Vagina (tissue), 2 donors: ENCODE measurements around the gene CD52. TPM values are rescaled to one million over a fixed set of nuclear protein-coding genes. Genes with fewer than 3 reads are reported as not detected.

Experiments used
- DNase-seq, 2 donors: peaks; one replicate each; pipeline ENCODE4 v3.0.0-alpha.2; 2017; ENCODE audit errors: extremely low spot score in 2 of 2
- H3K27ac ChIP-seq: fragments of 200-600 bp; sonication (generic); one replicate; pipeline ENCODE4 v1.5.1; 2019
- H3K27me3 ChIP-seq: fragments of 200-600 bp; sonication (generic); one replicate; pipeline ENCODE4 v1.5.1; 2019
- H3K36me3 ChIP-seq, 2 donors: fragments of 200-600 bp; sonication (generic); one replicate each; pipeline ENCODE4 v1.5.1; 2017 to 2019
- H3K4me1 ChIP-seq: fragments of 200-600 bp; sonication (generic); one replicate; pipeline ENCODE4 v1.5.1; 2019
- H3K4me3 ChIP-seq, 2 donors: fragments of 200-600 bp; sonication (generic); 1 replicate in 1 of 2; 2 replicates in 1 of 2; pipeline ENCODE4 v1.5.1; 2016 to 2019
- H3K9me3 ChIP-seq: fragments of 200-600 bp; sonication (generic); one replicate; pipeline ENCODE4 v1.5.1; 2019
- POLR2A ChIP-seq, 2 donors: fragments of 450-650 bp; IDR thresholded peaks; one replicate each; pipeline ENCODE4 v1.6.1; 2017; ENCODE audit warnings: antibody characterized with exemption in 2 of 2, mild to moderate bottlenecking in 2 of 2, moderate library complexity in 2 of 2
- POLR2AphosphoS5 ChIP-seq, 2 donors: sonication (generic); formaldehyde crosslinking; IDR thresholded peaks; one replicate each; pipeline ENCODE4 v1.9.0; 2017; ENCODE audit warnings: antibody characterized with exemption in 2 of 2, mild to moderate bottlenecking in 2 of 2, low read depth in 1 of 2; ENCODE audit not compliant: insufficient read depth in 1 of 2
- intact Hi-C: fragments of 100-400 bp; cut with DNase I; formaldehyde crosslinking; loops from one replicate; pipeline ENCODE4 v1.15.1; 2023
- total RNA-seq: library from RNA; depleted of rRNA; stranded (reverse); fragments of >200 nt; gene quantifications from one replicate; pipeline ENCODE4 v1.2.3, GENCODE V29; 2016
- TF ChIP-seq, protein P1 (sequence below), 3 experiments: fragments of 450-650 bp in 2 of 3; fragments of 200-600 bp in 1 of 3; sonication (generic) in 1 of 3; IDR thresholded peaks; one replicate each; pipeline ENCODE4 v1.5.1; 2017 to 2019; ENCODE audit warnings: antibody characterized with exemption in 3 of 3, mild to moderate bottlenecking in 2 of 3, moderate library complexity in 2 of 3

CD52 gene
- total RNA-seq, 1 donor from 2014 or later = 8.1 TPM

GRCh38 chr1:26356106-26356505 is 38.3 kb downstream of the CD52 start:
- TF ChIP-seq, protein P1, sequence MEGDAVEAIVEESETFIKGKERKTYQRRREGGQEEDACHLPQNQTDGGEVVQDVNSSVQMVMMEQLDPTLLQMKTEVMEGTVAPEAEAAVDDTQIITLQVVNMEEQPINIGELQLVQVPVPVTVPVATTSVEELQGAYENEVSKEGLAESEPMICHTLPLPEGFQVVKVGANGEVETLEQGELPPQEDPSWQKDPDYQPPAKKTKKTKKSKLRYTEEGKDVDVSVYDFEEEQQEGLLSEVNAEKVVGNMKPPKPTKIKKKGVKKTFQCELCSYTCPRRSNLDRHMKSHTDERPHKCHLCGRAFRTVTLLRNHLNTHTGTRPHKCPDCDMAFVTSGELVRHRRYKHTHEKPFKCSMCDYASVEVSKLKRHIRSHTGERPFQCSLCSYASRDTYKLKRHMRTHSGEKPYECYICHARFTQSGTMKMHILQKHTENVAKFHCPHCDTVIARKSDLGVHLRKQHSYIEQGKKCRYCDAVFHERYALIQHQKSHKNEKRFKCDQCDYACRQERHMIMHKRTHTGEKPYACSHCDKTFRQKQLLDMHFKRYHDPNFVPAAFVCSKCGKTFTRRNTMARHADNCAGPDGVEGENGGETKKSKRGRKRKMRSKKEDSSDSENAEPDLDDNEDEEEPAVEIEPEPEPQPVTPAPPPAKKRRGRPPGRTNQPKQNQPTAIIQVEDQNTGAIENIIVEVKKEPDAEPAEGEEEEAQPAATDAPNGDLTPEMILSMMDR (IDR thresholded peaks at IDR 0.05) = no peak
- no peak for TF ChIP-seq POLR2A (IDR thresholded peaks at IDR 0.05)
- TF ChIP-seq POLR2AphosphoS5 (IDR thresholded peaks at IDR 0.05; ENCODE audit: insufficient read depth in 1 of 2, low read depth in 1 of 2) = no peak
- Histone ChIP-seq H3K36me3 (no peaks in the 10 kb centered on the region), H3K4me1 (peaks cover 30% of the 10 kb centered on the region), H3K9me3 (no peaks in the 10 kb centered on the region), H3K4me3 (no peak overlapping the region), H3K27me3 (peaks cover 6% of the 10 kb centered on the region), H3K27ac (peak overlapping the region; percentile 5)
- DNase-seq = no peak
- intact Hi-C loops = no loop called here

DNA sequence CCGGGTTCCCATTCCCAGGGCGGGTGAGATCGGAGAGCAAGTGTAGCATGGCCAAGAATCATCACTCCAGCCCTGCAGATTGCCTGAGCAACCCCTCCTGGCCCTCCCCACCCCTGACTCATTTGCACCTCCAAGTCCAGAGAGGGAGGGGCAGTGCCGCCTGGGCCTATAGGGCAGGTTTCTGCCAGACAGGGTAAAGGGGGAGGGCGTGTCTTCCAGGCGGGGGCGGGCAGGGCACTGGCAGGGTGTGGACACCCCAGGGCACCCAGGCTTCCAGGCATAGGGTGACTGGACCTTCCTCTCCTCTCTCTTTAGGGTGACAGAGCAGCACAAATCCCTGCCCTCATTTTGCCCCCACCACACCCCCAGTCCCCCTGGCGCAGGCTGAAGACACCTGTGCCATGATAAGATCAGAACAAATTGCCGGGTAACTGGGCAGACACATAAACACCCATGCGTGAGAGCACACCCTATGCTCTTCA is 39.4 kb downstream of the CD52 start:
- peaks cover 24% of the 10 kb centered on the region for H3K4me1 ChIP-seq
- intact Hi-C loops = no loop called here
- TF ChIP-seq POLR2AphosphoS5 (IDR thresholded peaks at IDR 0.05; ENCODE audit: insufficient read depth in 1 of 2, low read depth in 1 of 2) (peak in 1 of 2 donors; percentile 28), POLR2A (IDR thresholded peaks at IDR 0.05) (no peak)
- TF ChIP-seq, protein P1 (IDR thresholded peaks at IDR 0.05) = no peak
- H3K27ac ChIP-seq = peak overlapping the region; percentile 5
- H3K27me3 ChIP-seq = peaks cover 6% of the 10 kb centered on the region
- no peaks in the 10 kb centered on the region for H3K9me3 ChIP-seq
- H3K4me3 ChIP-seq = no peak overlapping the region
- DNase-seq = no peak
- H3K36me3 ChIP-seq = no peaks in the 10 kb centered on the region

DNA sequence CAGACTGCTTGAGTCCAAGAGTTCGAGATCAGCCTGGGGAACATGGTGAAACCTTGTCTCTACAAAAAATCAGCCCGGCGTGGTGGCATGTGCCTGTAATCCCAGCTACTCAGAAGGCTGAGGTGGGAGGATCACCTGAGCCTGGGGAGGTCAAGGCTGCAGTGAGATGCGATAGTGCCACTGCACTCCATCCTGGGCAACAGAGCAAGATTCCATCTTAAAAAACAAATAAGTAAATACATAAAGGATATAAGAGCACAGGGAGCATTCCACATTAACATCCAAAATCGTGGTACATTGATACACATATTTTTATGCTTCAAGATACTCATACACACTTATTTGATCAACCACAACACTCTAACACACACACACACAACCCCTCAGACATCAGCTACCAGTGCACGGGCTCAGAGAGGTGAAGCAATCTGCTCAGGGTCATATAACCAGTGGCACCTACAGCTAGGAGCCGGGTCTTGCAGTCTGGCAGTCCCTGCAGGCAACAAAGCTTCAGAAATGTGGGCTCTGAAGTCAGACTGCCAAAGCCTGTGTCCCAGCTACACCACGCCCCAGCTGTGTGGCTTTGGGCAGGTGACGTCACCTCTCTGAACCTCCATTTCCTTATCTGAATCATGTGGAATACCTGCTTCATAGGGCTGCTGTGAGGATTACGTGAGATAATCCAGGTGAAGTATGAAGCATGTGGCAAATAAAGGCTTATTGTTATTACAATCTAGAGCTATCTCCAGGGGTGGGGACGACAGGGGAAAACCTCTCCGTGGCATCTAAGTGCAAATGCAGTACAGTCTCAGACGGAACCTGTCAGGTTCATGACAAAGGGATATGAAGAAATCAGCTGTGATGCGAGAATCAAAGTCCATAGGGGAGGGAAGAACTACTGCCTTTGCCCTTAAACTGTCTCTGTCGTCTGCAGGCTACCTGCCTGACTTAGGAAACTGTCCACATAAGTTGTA is 40.9 kb downstream of the CD52 start:
- H3K4me1 ChIP-seq = peaks cover 24% of the 10 kb centered on the region

GRCh38 chr1:26359981-26360806 is 42.4 kb downstream of the CD52 start:
- peak overlapping the region; percentile 32 to 36 for H3K4me3 ChIP-seq

More for the DNA sequence above, 40.9 kb downstream of the CD52 start:
- H3K36me3 ChIP-seq = no peaks in the 10 kb centered on the region
- peak overlapping the region; percentile 21 for H3K27ac ChIP-seq
- H3K4me3 ChIP-seq = no peak overlapping the region
- TF ChIP-seq POLR2AphosphoS5 (IDR thresholded peaks at IDR 0.05; ENCODE audit: insufficient read depth in 1 of 2, low read depth in 1 of 2) = peak; percentile 31 to 87
- TF ChIP-seq POLR2A (IDR thresholded peaks at IDR 0.05) = no peak
- peaks cover 6% of the 10 kb centered on the region for H3K27me3 ChIP-seq
- no peak for DNase-seq
- intact Hi-C loops = no loop called here
- H3K9me3 ChIP-seq = no peaks in the 10 kb centered on the region

More at GRCh38 chr1:26359981-26360806, 42.4 kb downstream of the CD52 start:
- H3K27me3 ChIP-seq = peaks cover 6% of the 10 kb centered on the region
- DNase-seq = no peak
- intact Hi-C loops = no loop called here
- H3K27ac ChIP-seq = no peak overlapping the region
- TF ChIP-seq POLR2A (IDR thresholded peaks at IDR 0.05) = no peak
- no peak for TF ChIP-seq POLR2AphosphoS5 (IDR thresholded peaks at IDR 0.05; ENCODE audit: insufficient read depth in 1 of 2, low read depth in 1 of 2)
- TF ChIP-seq, protein P1 (IDR thresholded peaks at IDR 0.05) = no peak
- no peaks in the 10 kb centered on the region for H3K36me3 ChIP-seq
- peaks cover 14% of the 10 kb centered on the region for H3K4me1 ChIP-seq
- H3K9me3 ChIP-seq = no peaks in the 10 kb centered on the region
